ENCODE data around the gene TLCD2. TPM values are rescaled to one million over a fixed set of nuclear protein-coding genes. Genes with fewer than 3 reads are reported as not detected.

The TLCD2 gene
- total RNA-seq, 5 donors from 2014 or later (not counting 1 experiment from before 2014, with no cell fraction given) = 0.25 to 0.82 (median 0.59) TPM

- Histone ChIP-seq H3K9me3 (no peaks in the 10 kb centered on the region), H3K27ac (ENCODE audit: low read length) (no peak overlapping the region), H3K27me3 (replicated peaks in 1 of 2; ENCODE audit: control insufficient read depth in 2 of 2, extremely low read depth in 1 of 2, insufficient read depth in 2 of 2, low read length in 1 of 2) (no peaks in the 10 kb centered on the region), H3K36me3 (ENCODE audit: control insufficient read depth in 2 of 2, extremely low read depth in 1 of 2, insufficient read depth in 1 of 2, low read length in 1 of 2) (peaks cover 7 to 43% of the 10 kb centered on the region in 2 donors), H3K4me3 (ENCODE audit: control insufficient read depth in 1 of 2, extremely low read depth in 1 of 2, low read length in 1 of 2) (no peak overlapping the region), H3K4me1 (ENCODE audit: control insufficient read depth in 1 of 2, extremely low read depth in 1 of 2, insufficient read depth in 2 of 2, low read length in 2 of 2) (peaks cover 0 to 13% of the 10 kb centered on the region in 2 experiments)
- no peaks in the 10 kb centered on the region for H3K9me3 Mint-ChIP-seq
- DNase-seq (peak in 3 of 35 experiments; percentile 15 to 42 (median 23)), ATAC-seq (replicated peaks in 1 of 4) (peak in 1 of 4 experiments; percentile 38)
- WGBS (ENCODE audit: insufficient coverage) = 81% methylated on average over 17 of the region's 25 CpGs
- peaks cover 0 to 19% (median 6%) of the 10 kb centered on the region in 3 donors for H3K4me1 Mint-ChIP-seq
- peak overlapping the region; percentile 65 to 66 for H3K27ac Mint-ChIP-seq
- ChIA-PET POLR2A (no interaction called here), CTCF (interaction anchor here in 1 of 2 donors (0.6 kb wide), 1 partner anchor 127 kb away, joined by 5 read pairs; no protein-coding TSS in a partner anchor)
- no peak overlapping the region for H3K4me3 Mint-ChIP-seq
- no peaks in the 10 kb centered on the region for H3K27me3 Mint-ChIP-seq
- peaks cover 13% of the 10 kb centered on the region for H3K36me3 Mint-ChIP-seq
Observed at GRCh38 chr17:1736348-1737281, 26.4 kb upstream of the TLCD2 start.

- CTCF ChIA-PET = no interaction called here
- H3K27me3 Mint-ChIP-seq = no peaks in the 10 kb centered on the region
- H3K9me3 Mint-ChIP-seq = no peaks in the 10 kb centered on the region
- H3K27me3 ChIP-seq (replicated peaks in 1 of 2; ENCODE audit: control insufficient read depth in 2 of 2, extremely low read depth in 1 of 2, insufficient read depth in 2 of 2, low read length in 1 of 2) = no peaks in the 10 kb centered on the region
- no peak overlapping the region for H3K27ac Mint-ChIP-seq
- H3K27ac ChIP-seq (ENCODE audit: low read length) = no peak overlapping the region
- peaks cover 0 to 19% (median 6%) of the 10 kb centered on the region in 3 donors for H3K4me1 Mint-ChIP-seq
- peaks cover 9 to 47% of the 10 kb centered on the region in 2 donors for H3K36me3 ChIP-seq (ENCODE audit: control insufficient read depth in 2 of 2, extremely low read depth in 1 of 2, insufficient read depth in 1 of 2, low read length in 1 of 2)
- POLR2A ChIA-PET = interaction anchor here in 1 of 2 donors (0.5 kb wide), 1 partner anchor 11 kb away, joined by 3 read pairs; no protein-coding TSS in a partner anchor
- H3K4me3 ChIP-seq (ENCODE audit: control insufficient read depth in 1 of 2, extremely low read depth in 1 of 2, low read length in 1 of 2) = no peak overlapping the region
- WGBS (ENCODE audit: insufficient coverage) = 95% methylated on average over 15 of the region's 17 CpGs
- DNase-seq (no peak), ATAC-seq (replicated peaks in 1 of 4) (no peak)
- peaks cover 0 to 13% of the 10 kb centered on the region in 2 experiments for H3K4me1 ChIP-seq (ENCODE audit: control insufficient read depth in 1 of 2, extremely low read depth in 1 of 2, insufficient read depth in 2 of 2, low read length in 2 of 2)
- no peaks in the 10 kb centered on the region for H3K9me3 ChIP-seq
- H3K36me3 Mint-ChIP-seq = peaks cover 13% of the 10 kb centered on the region
- H3K4me3 Mint-ChIP-seq = no peak overlapping the region
Observed at GRCh38 chr17:1735834-1736347, 25.7 kb upstream of the TLCD2 start.

GRCh38 chr17:1735418-1735817 is 25.2 kb upstream of the TLCD2 start:
- peaks cover 0 to 13% of the 10 kb centered on the region in 2 experiments for H3K4me1 ChIP-seq (ENCODE audit: control insufficient read depth in 1 of 2, extremely low read depth in 1 of 2, insufficient read depth in 2 of 2, low read length in 2 of 2)
- H3K36me3 Mint-ChIP-seq = peaks cover 13% of the 10 kb centered on the region

GRCh38 chr17:1733759-1734158 is 23.6 kb upstream of the TLCD2 start:
- Mint-ChIP-seq H3K36me3 (peaks cover 21% of the 10 kb centered on the region), H3K4me1 (peaks cover 9 to 28% (median 15%) of the 10 kb centered on the region in 3 donors), H3K27me3 (no peaks in the 10 kb centered on the region), H3K4me3 (no peak overlapping the region), H3K9me3 (no peaks in the 10 kb centered on the region), H3K27ac (no peak overlapping the region)
- H3K27ac ChIP-seq (ENCODE audit: low read length) = no peak overlapping the region
- CTCF ChIA-PET = no interaction called here
- peaks cover 14 to 59% of the 10 kb centered on the region in 2 donors for H3K36me3 ChIP-seq (ENCODE audit: control insufficient read depth in 2 of 2, extremely low read depth in 1 of 2, insufficient read depth in 1 of 2, low read length in 1 of 2)
- ATAC-seq (replicated peaks in 1 of 4) (no peak), DNase-seq (no peak)
- 96% methylated on average over 38 of the region's 38 CpGs for WGBS (ENCODE audit: insufficient coverage)
- peaks cover 0 to 24% of the 10 kb centered on the region in 2 experiments for H3K4me1 ChIP-seq (ENCODE audit: control insufficient read depth in 1 of 2, extremely low read depth in 1 of 2, insufficient read depth in 2 of 2, low read length in 2 of 2)
- H3K4me3 ChIP-seq (ENCODE audit: control insufficient read depth in 1 of 2, extremely low read depth in 1 of 2, low read length in 1 of 2) = no peak overlapping the region
- POLR2A ChIA-PET = interaction anchor here in 1 of 2 donors (0.6 kb wide), 1 partner anchor 17 kb away, joined by 3 read pairs; no protein-coding TSS in a partner anchor
- H3K27me3 ChIP-seq (replicated peaks in 1 of 2; ENCODE audit: control insufficient read depth in 2 of 2, extremely low read depth in 1 of 2, insufficient read depth in 2 of 2, low read length in 1 of 2) = no peaks in the 10 kb centered on the region
- H3K9me3 ChIP-seq = no peaks in the 10 kb centered on the region

More at GRCh38 chr17:1735418-1735817, 25.2 kb upstream of the TLCD2 start:
- Histone ChIP-seq H3K27me3 (replicated peaks in 1 of 2; ENCODE audit: control insufficient read depth in 2 of 2, extremely low read depth in 1 of 2, insufficient read depth in 2 of 2, low read length in 1 of 2) (no peaks in the 10 kb centered on the region), H3K36me3 (ENCODE audit: control insufficient read depth in 2 of 2, extremely low read depth in 1 of 2, insufficient read depth in 1 of 2, low read length in 1 of 2) (peaks cover 14 to 51% of the 10 kb centered on the region in 2 donors), H3K9me3 (no peaks in the 10 kb centered on the region), H3K4me3 (ENCODE audit: control insufficient read depth in 1 of 2, extremely low read depth in 1 of 2, low read length in 1 of 2) (no peak overlapping the region), H3K27ac (ENCODE audit: low read length) (no peak overlapping the region)
- ChIA-PET CTCF (no interaction called here), POLR2A (interaction anchor here in 1 of 2 donors (0.5 kb wide), 1 partner anchor 11 kb away, joined by 3 read pairs; no protein-coding TSS in a partner anchor)
- DNase-seq (no peak), ATAC-seq (replicated peaks in 1 of 4) (no peak)
- WGBS (ENCODE audit: insufficient coverage) = 98% methylated on average over 9 of the region's 10 CpGs
- Mint-ChIP-seq H3K4me3 (no peak overlapping the region), H3K9me3 (no peaks in the 10 kb centered on the region), H3K27me3 (no peaks in the 10 kb centered on the region), H3K4me1 (peaks cover 0 to 19% (median 6%) of the 10 kb centered on the region in 3 donors), H3K27ac (no peak overlapping the region)

GRCh38 chr17:1732833-1733321 is 22.7 kb upstream of the TLCD2 start:
- Mint-ChIP-seq H3K9me3 (no peaks in the 10 kb centered on the region), H3K27ac (no peak overlapping the region), H3K36me3 (peaks cover 21% of the 10 kb centered on the region), H3K27me3 (no peaks in the 10 kb centered on the region), H3K4me1 (peaks cover 9 to 35% (median 21%) of the 10 kb centered on the region in 3 donors), H3K4me3 (no peak overlapping the region)
- Histone ChIP-seq H3K9me3 (no peaks in the 10 kb centered on the region), H3K36me3 (ENCODE audit: control insufficient read depth in 2 of 2, extremely low read depth in 1 of 2, insufficient read depth in 1 of 2, low read length in 1 of 2) (peaks cover 17 to 63% of the 10 kb centered on the region in 2 donors), H3K27ac (ENCODE audit: low read length) (no peak overlapping the region), H3K27me3 (replicated peaks in 1 of 2; ENCODE audit: control insufficient read depth in 2 of 2, extremely low read depth in 1 of 2, insufficient read depth in 2 of 2, low read length in 1 of 2) (no peaks in the 10 kb centered on the region), H3K4me1 (ENCODE audit: control insufficient read depth in 1 of 2, extremely low read depth in 1 of 2, insufficient read depth in 2 of 2, low read length in 2 of 2) (peaks cover 0 to 33% of the 10 kb centered on the region in 2 experiments), H3K4me3 (ENCODE audit: control insufficient read depth in 1 of 2, extremely low read depth in 1 of 2, low read length in 1 of 2) (no peak overlapping the region)
- DNase-seq (no peak), ATAC-seq (replicated peaks in 1 of 4) (no peak)
- POLR2A ChIA-PET = no interaction called here
- CTCF ChIA-PET = no interaction called here
- WGBS (ENCODE audit: insufficient coverage) = 80% methylated on average over 9 of the region's 11 CpGs

GRCh38 chr17:1732241-1732832 is 22.2 kb upstream of the TLCD2 start:
- no peaks in the 10 kb centered on the region for H3K27me3 ChIP-seq (replicated peaks in 1 of 2; ENCODE audit: control insufficient read depth in 2 of 2, extremely low read depth in 1 of 2, insufficient read depth in 2 of 2, low read length in 1 of 2)
- 96% methylated on average over 22 of the region's 22 CpGs for WGBS (ENCODE audit: insufficient coverage)
- POLR2A ChIA-PET = interaction anchor here in 1 of 2 donors (0.6 kb wide), 1 partner anchor 555 kb away, joined by 3 read pairs; no protein-coding TSS in a partner anchor

More at GRCh38 chr17:1732241-1732832, 22.2 kb upstream of the TLCD2 start:
- CTCF ChIA-PET = no interaction called here
- Mint-ChIP-seq H3K27me3 (no peaks in the 10 kb centered on the region), H3K9me3 (no peaks in the 10 kb centered on the region), H3K27ac (no peak overlapping the region), H3K4me1 (peaks cover 9 to 35% (median 25%) of the 10 kb centered on the region in 3 donors), H3K4me3 (no peak overlapping the region), H3K36me3 (peaks cover 21% of the 10 kb centered on the region)
- Histone ChIP-seq H3K9me3 (no peaks in the 10 kb centered on the region), H3K4me3 (ENCODE audit: control insufficient read depth in 1 of 2, extremely low read depth in 1 of 2, low read length in 1 of 2) (no peak overlapping the region), H3K4me1 (ENCODE audit: control insufficient read depth in 1 of 2, extremely low read depth in 1 of 2, insufficient read depth in 2 of 2, low read length in 2 of 2) (peaks cover 2 to 38% of the 10 kb centered on the region in 2 experiments), H3K27ac (ENCODE audit: low read length) (no peak overlapping the region), H3K36me3 (ENCODE audit: control insufficient read depth in 2 of 2, extremely low read depth in 1 of 2, insufficient read depth in 1 of 2, low read length in 1 of 2) (peaks cover 22 to 64% of the 10 kb centered on the region in 2 donors)
- DNase-seq = no peak
- no peak for ATAC-seq (replicated peaks in 1 of 4)
